Activated CD4-positive, alpha-beta T cell treated with anti-CD3 and anti-CD28 coated beads, Interleukin-2, amount 50 U/mL, for 4 hours (primary cell): ENCODE measurements around the gene ID3.

Source experiments
- DNase-seq, 2 experiments: peaks; one replicate each; pipeline ENCODE4 v3.0.0-alpha.2; 2020

The ID3 gene

DNA sequence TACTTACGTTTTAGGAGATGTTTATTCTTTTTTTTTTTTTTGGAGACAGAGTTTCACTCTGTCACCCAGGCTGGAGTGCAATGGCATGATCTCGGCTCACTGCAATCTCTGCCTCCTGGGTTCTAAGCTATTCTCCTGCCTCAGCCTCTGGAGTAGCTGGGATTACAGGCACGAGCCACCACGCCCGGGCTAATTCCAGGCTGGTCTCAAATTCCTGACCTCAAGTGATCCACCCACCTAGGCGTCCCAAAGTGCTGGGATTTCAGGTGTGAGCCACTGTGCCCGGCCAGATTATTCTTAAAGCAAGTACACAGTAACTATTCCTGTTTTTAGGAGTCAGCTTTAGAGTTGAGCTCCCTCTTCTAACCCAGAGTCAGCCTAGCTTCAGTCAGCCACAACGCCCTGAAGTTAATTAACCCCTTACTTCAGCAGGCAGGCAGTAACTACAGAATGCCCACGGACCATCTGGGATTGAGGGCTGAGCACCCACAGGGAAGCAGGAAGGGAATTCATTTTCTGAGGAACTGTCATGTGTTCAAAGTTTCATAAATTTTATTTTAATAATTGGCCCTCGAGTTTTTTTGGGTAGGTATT is 5.3 kb upstream of the ID3 start:
- DNase-seq = no peak

DNA sequence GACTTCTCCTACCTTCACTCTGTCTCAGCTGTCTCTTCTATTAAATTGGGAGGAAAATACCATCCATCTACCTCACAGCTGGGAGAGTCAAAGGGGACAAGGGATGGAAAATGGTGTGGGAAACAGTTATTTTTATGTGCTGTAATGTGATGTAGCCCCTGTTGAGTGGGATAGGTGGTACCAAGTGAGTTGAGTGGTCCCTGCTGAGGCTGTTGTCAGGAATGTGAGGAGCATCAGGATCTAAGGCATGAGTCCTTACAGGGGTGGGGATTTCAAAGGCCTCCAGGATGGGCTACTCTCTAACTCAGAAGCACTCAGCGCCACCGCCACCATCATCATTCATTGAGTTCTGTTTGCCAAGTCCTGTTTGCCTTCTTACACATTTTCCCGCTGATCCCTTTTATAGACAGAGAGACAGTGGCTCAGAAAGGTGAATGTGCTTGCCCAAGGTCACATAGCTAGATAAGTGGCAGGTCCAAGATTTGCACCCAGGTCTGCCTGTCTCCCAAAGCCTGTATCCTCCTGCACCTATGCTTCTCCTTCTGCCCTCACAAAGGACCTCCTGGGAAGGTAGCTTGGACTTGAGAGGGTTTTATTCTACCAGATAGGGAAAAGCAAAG is 4.6 kb upstream of the ID3 start:
- DNase-seq = no peak

DNA sequence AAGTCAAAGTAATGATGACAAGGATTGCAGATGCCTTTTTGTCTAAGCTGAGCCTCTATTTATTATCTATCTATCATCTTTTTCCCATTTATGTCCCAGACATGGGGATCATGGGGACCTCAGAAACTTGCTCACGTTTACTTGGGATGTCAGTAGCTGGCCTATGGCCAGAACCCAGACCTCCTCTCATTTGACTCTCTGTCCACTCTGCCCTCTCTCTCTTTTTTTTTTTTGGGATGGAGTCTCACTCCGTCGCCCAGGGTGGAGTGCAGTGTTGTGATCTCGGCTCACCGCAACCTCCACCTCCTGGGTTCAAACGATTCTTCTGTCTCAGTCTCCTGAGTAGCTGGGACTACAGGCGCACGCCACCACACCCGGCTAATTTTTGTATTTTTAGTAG is 3.7 kb upstream of the ID3 start:
- DNase-seq = no peak

DNA sequence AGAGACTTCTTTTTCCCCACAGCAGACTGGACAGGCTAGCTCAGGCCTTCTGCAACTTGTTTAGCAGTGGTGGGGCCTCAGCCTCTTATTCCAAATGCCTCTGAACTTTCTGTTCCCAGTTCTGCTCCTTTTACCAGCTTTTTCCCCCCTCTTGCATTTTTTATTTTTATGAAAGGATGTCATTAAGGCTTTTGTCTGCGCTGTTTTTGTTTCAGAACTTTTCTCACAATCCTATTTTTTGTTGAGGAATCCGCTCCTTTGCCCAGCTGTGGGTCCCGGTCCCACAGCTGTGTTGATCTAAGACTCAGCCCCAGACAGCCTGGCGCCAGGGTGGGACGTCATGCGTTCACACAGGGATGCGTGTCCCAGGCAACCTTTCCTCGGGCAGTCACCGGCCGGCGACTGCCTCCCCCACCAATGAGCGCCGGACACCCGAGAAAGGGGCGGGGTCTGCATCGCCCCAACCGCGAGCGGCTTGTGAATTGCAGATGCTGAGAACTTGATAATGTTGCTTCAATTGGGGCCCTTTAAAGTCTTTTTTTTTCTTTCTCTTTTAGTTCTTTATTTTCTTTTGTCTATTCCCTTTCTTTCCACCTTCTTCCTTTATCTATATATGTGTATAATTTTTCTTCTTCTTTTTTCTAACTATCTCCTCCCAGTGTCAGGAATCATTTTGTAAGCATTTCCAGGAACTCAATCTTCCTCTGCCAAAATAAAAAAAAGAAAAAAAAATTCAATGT is 3.0 kb upstream of the ID3 start:
- no peak for DNase-seq

DNA sequence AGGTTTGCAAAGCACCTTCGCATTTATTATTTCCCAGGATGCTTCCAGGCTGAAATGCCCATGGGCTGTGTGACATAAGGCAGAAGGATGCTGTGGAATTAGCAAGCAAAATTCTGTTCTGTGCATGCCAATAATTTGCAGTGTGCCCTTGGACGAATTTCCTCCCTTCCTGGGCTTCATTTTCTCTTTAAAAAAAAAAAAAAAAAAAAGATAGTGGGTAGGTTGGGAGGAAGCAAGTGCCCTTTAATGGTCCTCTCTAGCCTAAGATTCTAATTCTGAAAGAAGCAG is 2.5 kb upstream of the ID3 start:
- DNase-seq = no peak

DNA sequence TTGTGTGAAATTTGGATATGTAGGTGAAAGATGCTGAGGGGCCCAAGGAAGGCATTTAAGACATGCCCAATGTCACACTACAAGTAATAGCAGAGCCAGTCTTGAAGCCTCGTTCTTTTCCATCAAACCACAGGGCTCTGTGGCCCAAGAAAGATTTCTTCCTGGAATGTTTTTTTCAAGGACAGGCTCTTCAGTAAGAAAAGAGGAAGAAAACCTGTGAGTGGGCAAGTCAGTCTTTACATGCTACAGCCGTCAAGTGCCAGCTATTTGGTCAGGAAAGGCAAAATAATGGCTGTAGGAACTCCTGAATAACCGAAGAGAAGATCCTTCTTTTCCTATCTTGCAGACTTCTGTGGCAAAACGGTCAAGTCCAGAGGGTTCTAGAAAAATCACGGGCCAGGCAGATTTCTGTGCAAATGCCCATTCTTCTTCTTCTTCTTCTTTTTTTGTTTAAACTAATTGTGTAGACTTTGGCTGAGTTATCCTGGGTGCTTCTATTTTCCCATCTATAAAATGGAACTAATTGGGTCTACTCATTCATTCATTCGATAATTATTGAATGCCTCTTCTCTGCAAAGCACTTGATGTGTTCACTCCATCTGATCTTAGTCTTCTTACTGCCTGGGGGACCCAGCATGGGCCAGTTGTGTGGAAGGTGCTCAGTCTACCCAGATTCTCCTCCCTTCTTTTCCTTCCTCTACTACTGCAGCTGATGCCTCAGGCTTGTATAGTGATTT is 1.9 kb upstream of the ID3 start:
- DNase-seq = no peak

DNA sequence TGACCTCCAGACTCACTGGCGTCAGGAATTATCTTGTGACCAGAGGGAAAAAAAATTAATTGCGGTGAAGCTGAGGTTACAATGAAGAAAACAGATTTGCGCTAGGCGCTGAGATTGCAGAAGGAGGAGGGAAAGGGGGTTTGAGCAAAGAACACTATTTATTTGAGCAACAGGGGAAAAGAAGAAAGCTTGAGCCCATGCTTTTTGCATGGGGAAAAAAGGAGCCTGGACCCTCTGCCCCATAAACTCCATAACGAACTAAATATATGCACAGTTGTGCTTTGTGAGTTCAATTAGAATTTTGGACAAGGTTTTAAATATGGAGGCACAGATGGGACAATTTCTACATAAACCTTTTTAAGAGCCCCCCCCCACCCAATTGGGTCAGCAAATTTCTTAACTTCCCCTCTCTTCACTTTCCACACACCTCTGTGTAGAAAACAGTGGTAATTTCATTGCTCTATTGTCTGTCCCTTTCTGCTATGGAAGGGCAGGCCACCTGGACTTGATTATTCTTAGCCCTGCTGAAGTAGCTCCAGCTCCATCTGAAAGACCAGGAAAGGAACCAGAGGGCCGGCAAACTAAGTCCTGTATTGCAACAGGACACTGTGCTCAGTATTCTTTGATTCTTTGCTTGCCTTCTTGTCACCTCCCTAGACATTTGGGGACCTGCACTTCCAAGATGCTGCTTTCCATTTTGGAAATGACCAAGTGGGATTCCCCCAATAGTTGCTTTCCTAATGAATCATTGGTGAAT is 862 bp upstream of the ID3 start:
- DNase-seq = no peak

DNA sequence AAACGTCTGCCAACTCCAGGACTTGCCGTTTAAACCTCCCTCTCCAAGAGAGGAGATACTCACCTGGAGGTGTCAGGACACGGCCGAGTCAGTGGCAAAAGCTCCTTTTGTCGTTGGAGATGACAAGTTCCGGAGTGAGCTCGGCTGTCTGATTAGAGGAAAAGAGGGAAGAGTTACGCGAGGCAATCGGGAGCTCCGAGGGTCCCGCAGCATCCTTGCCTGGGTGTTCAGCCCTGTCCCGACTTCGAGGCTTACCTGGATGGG is 497 bp downstream of the ID3 start:
- no peak for DNase-seq

DNA sequence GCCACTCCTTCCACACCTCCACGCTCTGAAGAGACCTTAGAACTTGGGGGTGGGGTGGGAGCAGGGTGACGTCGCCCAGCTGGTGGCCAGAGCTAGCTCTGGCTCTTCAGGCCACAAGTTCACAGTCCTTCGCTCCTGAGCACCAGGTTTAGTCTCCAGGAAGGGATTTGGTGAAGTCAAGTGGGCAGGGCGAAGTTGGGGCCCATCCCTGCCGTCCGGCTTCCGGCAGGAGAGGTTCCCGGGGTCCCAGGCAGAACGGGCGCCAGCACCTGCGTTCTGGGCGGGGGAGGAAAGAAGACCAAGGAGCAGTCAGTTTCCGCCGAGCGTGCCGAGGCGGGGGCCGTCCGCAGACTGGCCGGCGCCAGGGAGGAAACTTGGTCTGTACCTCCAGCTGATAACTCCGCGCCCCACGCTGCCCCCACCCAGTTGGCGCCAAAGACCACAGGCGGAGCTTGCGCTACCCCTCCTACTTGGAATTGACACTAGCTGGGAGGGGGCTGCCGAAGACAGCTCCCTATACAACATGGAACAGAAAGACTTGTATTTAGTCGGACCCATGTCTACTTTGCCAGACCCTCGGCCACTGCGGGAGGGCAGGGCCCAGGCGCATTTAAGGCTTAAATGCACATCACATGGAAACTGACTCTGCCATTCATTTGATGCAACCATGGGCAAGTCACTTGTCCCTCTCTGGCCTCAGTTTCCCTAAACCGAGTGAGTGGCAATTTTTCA is 995 bp downstream of the ID3 start:
- no peak for DNase-seq

DNA sequence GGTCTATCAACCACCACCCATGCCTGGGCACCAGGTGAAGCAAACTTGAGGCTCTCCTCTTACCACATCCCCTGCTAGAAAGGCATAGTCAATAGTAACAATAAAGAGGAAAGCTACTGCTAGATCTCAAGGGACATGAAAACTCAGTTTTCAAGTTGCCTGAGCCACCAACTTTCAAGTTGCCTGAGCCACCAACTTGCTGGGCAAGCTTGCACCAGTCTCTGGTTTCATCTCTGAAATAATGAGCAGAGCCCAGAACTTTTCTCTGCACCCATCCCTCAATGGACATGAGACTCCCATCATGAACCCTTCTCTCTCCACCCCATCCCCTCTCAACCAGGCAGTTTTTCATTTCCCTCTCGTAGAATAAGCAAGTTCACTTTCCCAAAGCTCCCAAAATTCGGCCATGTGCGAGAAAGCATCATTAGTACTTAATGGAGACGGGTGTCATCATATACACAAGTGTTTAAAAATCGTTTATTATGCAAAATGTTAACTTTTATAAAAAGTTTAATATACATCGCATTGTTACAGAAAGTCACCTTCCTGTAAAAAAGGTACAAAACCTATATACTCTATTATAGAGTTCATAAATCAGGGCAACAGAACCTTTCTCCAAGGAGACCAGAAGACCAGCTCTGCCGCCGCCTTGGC is 1.7 kb downstream of the ID3 start:
- DNase-seq = no peak

DNA sequence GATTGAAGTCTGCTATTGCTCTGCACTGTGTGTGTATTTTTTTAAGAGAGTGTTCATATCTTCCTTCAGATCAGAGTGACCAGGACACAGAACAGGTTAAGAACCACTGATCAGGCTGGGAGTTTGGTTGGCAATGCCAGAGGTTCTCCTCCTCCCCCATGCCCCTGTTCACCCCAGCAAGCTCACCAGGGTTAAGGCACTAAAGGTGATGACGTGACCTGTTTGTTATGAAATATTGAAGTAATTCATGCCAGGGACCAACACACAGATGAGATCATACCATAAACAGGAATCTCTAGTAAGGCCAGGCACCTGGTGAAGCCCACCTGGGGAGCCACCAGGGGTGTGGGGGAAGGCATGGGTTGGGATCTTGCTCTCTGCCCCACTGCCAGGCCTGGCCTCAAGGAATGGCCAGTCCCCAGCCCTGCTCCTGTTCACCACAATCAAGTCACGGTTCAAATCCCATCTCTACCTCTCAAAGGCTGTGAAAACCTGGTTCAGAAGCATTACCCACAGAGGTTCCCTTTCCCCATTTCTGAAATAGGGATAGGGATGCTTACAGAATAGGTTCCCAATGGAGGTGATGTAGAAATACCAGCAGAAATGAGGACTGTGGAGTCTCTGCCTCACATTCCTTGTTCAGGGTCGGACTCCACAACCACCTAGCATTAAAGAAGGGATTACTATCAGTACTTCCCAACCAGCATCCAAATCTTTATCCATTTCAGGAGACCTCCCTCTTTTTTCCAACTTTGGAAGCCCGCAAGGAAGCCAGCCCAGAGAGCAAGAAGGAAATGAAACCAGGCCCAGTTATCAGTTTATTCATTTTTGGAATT is 2.4 kb downstream of the ID3 start:
- DNase-seq = no peak

DNA sequence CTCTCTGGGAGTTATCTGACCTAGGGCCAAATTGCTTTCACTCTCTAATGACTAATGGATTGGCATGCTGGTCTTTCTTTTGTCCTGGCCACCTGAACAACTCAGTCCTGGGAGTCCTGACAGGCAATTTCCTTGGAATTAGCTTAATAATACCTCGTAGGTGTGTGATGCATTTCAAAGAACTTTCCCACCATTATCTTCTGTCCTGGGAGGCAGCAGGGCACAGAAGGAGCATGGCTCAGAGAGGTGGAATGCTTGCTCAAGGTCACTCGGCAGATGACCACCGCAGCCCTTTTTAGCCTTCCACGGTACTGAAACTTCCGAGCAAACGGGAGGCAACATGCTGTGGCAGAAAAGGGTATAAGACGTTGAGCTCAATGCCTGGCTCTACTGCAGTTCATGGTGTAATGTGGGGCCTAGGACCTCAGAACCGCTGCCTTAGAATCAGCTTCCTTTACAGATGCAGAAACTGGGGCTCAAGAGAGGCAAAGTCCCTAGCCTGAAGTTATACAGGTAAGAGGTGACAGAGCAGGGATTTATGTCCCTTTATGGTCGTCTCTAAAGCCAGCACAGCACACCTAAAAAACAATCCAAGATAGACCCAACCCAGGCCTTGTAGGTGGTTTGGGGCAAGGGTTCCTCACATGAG is 3.2 kb downstream of the ID3 start:
- DNase-seq = no peak

DNA sequence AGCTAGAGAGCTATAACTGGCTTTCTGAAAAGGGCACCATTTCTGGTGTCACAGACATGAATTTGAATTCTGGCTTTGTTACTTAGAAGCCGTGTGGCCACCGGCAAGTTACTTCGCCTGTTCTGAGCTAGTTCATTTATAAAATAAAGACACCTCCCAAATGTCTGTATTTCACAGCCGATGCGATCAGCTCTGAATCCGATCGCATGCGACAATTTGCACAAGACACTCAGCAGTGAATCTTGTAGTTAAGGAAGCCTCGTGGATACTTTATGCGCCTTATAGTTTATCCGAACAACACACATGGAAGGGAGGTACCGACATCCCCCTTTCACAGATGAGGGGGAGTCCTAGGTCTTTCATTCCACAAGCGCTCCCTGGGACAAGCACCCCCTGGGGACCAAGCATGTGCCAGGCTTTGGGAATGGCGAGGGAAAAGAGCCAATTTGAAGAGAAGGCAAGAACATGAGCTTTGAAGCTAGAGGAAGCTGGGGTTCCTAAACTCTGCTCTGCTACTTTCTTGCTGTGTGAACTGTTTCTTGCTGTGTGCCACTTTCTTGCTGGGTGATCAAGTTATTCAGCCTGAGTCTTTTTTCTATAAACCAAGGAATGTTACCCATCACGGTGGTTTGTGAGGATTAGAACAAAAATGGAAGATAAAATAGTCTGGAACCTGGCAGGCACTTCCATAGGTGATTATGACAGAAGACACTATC is 3.9 kb downstream of the ID3 start:
- no peak for DNase-seq

DNA sequence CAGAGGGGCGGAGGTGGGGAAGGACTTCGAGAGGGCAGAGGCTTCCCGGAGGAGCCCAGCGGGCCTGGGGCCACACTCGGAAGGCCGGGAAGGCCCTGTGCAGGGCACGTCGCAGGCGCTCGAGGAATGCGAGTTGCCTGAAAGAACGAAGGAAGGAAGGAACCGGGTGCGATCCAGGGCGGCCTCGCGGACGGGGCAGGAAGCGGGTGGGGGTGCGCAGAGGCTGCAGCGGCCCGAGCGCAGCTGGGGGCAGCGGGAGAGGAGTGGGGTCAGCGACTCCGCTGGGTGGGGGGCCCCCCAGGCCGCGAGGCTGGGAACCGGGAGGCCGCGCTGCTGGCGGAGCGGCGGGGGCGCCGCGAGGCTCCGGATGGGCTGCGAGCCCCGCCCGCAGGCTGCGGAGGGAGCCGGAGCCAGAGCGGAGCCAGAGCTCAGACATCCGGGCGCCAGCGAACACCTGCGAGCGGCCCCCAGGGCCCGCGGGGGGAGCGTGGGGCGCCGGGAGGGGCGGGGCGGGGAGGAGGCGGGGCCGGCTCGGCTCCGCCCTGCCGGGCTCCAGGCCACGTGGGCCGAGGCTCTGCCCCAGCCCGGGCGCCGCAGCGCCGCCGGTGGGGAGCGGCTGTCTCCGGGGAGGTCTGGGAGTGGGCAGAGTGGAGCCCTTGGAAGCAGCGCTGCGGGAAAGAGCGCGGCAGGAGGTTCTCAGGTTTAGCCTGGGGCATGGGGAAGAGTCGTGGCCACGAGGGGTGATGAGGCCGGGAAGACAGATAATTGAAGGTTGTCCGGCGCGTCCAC is 4.6 kb downstream of the ID3 start:
- peak; percentile 76 to 79 for DNase-seq

DNA sequence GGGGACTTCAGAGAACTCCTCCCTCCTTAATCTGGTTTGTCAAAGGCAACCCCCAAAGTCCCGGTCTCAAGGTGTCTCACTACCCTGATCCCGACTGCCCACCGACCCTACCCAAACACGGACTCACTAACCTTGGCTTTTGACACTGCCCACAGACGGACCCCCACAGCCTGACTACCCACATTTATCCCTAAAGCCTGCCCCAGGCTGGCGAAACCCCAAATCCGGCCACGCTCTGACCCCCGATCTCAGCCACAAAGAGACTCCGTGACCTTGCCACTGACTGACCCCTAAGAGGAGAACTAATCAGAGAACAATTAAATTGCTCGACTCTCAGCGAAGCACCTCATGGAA is 5.2 kb downstream of the ID3 start:
- DNase-seq = no peak

DNA sequence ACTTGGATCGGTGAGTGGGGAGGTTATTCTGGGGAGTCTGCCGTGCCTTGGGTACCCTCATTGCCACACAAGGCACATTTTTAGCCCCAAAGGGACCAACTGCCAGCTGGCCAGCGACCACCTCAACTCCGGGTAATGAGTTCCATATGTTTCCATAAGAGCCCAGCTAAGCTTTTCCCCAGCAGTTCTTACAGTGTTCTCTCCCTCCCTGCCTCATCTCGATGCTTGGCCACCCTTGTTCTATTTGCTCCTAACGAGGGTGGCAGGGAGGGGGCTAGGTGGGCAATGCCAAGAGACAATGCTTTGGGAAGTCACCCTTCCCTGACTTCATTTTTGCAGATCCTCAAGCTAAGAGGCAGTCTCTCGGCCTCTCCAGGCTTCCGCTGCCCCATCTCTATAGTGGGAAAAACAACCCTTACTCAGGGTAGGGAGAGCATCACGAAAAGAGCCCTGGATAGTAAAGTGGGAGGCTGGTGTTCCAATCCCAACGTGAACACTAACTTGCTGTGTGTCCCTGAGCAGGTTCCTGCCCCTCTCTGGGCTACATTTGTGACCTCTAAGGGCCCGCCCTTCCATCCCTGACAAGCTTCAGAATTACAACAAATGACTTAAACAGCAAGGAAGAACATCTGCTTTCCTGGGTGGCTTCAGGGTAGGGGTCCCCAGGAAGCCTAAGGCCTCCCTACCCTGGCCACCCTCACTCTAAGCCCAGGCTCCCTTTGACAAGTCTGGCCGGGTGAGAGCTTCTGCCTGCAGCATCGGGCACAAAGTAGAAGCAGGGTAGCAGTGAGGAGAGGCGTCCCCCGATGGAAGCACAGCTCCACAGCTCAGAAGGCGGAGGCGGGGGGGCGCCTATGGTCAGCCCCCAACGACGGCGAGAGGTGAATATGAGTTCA is 5.8 kb downstream of the ID3 start:
- DNase-seq = no peak

DNA sequence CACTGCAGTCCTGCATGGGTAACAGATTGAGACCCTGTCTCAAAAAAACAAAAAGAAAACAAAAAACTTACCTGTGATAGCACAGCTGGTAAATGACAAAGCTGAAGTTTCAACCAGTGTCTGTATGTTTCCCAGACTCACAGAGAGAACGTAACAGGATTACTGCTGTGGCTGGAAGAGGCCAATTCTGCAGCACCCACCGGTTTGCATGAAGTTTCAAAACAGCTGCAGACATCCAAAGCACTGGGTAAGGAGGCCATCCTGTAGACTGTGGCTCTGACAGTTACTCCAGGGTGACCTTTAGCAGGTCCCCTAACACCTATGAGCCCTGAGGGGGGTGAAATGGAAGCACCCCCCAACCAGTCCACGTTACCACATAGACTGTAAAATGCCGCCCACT is 7.5 kb downstream of the ID3 start:
- no peak for DNase-seq

DNA sequence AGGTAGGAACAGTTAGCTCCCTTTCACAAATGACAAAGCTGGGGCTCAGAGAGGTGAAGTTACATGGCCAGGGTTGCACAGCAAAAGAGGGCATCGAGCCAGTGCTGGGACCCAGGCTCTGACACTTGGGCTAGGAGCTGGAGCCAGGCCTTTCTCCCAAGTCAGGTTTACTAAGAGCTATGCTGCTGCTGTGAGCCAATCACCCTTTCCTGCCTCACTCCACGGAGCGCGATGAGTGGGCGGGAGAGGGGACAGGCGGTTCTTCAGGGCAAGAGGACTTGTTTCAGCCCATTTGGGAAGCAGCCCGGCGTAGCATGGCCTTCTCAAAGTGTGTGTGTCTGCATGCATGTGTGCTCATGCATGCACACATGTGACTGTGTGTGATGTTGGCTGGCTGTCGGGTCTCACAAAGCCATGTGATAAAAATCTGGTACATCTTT is 10.6 kb downstream of the ID3 start:
- no peak for DNase-seq
